SK-N-SH treated with all-trans-retinoic acid at 6 μM for 48 hours (cell line): ENCODE measurements around the gene DPP8.

Experiments used
- ARNTL ChIP-seq: fragments of 450-650 bp; formaldehyde crosslinking; IDR thresholded peaks from 2 replicates; pipeline ENCODE4 v1.5.0; 2020; ENCODE audit warnings: low read depth, mild to moderate bottlenecking, moderate library complexity, borderline replicate concordance
- CREB5 ChIP-seq: fragments of 250-450 bp; sonication (Bioruptor Pico); IDR thresholded peaks from 2 replicates; pipeline ENCODE4 v1.5.1; 2020; ENCODE audit warnings: low read depth, mild to moderate bottlenecking, moderate library complexity
- ISL1 ChIP-seq: fragments of 250-450 bp; sonication (Bioruptor Pico); IDR thresholded peaks from 2 replicates; pipeline ENCODE4 v2.1.2; 2022; ENCODE audit warnings: mild to moderate bottlenecking, moderate library complexity
- RARB ChIP-seq: fragments of 250-450 bp; sonication (Bioruptor Pico); IDR thresholded peaks from 2 replicates; pipeline ENCODE4 v1.8.0; 2021; ENCODE audit warnings: mild to moderate bottlenecking, moderate library complexity
- ZFP3 ChIP-seq: fragments of 250-450 bp; sonication (Bioruptor Pico); IDR thresholded peaks from 2 replicates; pipeline ENCODE4 v1.5.0; 2020; ENCODE audit warnings: mild to moderate bottlenecking, moderate library complexity
- ZNF8 ChIP-seq: fragments of 450-650 bp; formaldehyde crosslinking; IDR thresholded peaks from 2 replicates; pipeline ENCODE4 v1.5.0; 2020; ENCODE audit warnings: mild to moderate bottlenecking, moderate library complexity

- TF ChIP-seq ARNTL (CRISPR knock-in tag) (no peak), ISL1 (CRISPR knock-in tag) (no peak), RARB (CRISPR knock-in tag) (no peak), ZFP3 (CRISPR knock-in tag) (no peak), CREB5 (no peak), ZNF8 (no peak)
Measured at GRCh38 chr15:65393091-65393490, 124.4 kb downstream of the DPP8 start.
